HFF-Myc (cell line): ENCODE measurements around the gene CDS1.
"Not testable (repeated sequence)": the region's sequence is repeated elsewhere in the genome, so short reads cannot be mapped to it uniquely, and the experiment has no call there.

Experiments
- DNase-seq: peaks from one replicate; pipeline ENCODE4 v3.0.0-alpha.2; 2011; ENCODE audit warnings: low read depth; ENCODE audit errors: extremely low read depth
- H3K4me3 ChIP-seq: replicated peaks from 2 replicates; pipeline ENCODE4 v1.5.1; 2011; ENCODE audit warnings: low read depth, mild to moderate bottlenecking, control low read depth, low read length
- TF ChIP-seq, protein P1 (sequence below): IDR thresholded peaks from 2 replicates; pipeline ENCODE4 v1.5.1; 2012; ENCODE audit warnings: mild to moderate bottlenecking, low read depth, low read length, control low read depth; ENCODE audit errors: missing control alignments

The CDS1 gene

GRCh38 chr4:84582988-84583875 lies at the start of gene CDS1:
Gene CDS1 (plus strand): TSS chr4:84583127. CDS start chr4:84583402, 275 bp downstream.
- TF ChIP-seq, protein P1, sequence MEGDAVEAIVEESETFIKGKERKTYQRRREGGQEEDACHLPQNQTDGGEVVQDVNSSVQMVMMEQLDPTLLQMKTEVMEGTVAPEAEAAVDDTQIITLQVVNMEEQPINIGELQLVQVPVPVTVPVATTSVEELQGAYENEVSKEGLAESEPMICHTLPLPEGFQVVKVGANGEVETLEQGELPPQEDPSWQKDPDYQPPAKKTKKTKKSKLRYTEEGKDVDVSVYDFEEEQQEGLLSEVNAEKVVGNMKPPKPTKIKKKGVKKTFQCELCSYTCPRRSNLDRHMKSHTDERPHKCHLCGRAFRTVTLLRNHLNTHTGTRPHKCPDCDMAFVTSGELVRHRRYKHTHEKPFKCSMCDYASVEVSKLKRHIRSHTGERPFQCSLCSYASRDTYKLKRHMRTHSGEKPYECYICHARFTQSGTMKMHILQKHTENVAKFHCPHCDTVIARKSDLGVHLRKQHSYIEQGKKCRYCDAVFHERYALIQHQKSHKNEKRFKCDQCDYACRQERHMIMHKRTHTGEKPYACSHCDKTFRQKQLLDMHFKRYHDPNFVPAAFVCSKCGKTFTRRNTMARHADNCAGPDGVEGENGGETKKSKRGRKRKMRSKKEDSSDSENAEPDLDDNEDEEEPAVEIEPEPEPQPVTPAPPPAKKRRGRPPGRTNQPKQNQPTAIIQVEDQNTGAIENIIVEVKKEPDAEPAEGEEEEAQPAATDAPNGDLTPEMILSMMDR: no peak
- H3K4me3 ChIP-seq: peak within 1 kb of the TSS; percentile 50
- DNase-seq: no peak

GRCh38 chr4:84535901-84536300 lies 47.0 kb upstream of the CDS1 start:
- no peak for DNase-seq
- H3K4me3 ChIP-seq: no peak overlapping the region
- TF ChIP-seq, protein P1: no peak

DNA sequence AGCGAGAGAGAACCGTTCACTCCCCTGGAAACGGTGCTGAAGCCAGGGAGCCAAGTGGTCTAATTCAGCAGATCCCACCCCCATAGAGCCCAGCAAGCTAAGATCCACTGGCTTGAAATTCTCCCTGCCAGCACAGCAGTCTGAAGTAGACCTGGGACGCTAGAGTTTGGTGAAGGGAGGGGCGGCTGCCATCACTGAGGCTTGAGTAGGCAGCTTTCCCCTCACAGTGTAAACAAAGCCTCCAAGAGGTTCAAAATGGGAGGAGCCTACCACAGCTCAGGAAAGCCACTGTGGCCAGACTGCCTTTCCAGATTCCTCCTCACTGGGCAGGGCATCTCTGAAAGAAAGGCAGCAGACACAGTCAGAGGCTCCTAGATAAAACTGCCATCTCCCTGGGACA lies 37.8 kb upstream of the CDS1 start:
- no peak overlapping the region for H3K4me3 ChIP-seq
- TF ChIP-seq, protein P1: no peak
- DNase-seq: no peak

- H3K4me3 ChIP-seq: no peak overlapping the region
- no peak for DNase-seq
- TF ChIP-seq, protein P1: no peak
Observed at GRCh38 chr4:84547211-84547610, 35.7 kb upstream of the CDS1 start.

DNA sequence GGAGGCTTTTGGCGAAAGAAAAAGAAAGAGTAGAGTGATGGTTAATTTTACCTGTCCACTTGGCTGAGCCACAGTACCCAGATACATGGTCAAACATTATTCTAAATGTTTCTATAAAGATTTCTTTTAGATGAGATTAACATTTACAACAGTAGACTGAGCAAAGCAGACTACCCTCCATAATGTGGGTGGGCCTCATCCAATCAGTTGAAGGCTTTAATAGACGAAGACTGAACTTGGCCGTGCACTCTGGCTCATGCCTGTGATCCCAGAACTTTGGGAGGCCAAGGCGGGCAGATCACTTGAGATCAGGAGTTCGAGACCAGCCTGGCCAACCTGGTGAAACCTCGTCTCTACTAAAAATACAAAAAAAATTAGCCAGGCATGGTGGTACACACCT lies 33.7 kb upstream of the CDS1 start:
- not testable (repeated sequence) for H3K4me3 ChIP-seq

DNA sequence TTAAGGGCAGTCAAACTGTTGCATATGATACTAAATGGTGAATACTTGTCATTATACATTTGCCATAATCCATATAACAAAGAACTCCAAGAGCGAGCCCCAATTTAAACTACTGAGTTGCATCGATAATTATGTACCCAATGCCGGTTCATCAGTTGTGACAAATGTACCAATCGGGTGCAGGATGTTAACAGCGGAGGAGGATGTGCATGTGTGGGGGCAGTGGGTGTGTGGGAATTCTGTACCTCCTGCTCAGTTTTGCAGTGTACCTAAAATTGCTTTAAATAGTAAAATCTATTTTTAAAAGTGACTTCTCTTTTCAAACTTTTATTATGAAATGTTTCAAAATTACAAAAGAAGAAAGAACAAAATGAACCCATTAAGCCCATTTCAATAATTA lies 20.8 kb upstream of the CDS1 start:
- no peak for DNase-seq
- H3K4me3 ChIP-seq: no peak overlapping the region
- TF ChIP-seq, protein P1: no peak

More for the DNA sequence above, 33.7 kb upstream of the CDS1 start:
- DNase-seq: not testable (repeated sequence)

GRCh38 chr4:84563002-84563401 lies 19.9 kb upstream of the CDS1 start:
- no peak for DNase-seq
- TF ChIP-seq, protein P1: no peak
- H3K4me3 ChIP-seq: no peak overlapping the region
